ENCODE measurements around the gene PRSS2. TPM values are rescaled to one million over a fixed set of nuclear protein-coding genes. Genes with fewer than 3 reads are reported as not detected.

PRSS2 gene
- total RNA-seq, 1 experiment from 2014 or later: not detected

DNA sequence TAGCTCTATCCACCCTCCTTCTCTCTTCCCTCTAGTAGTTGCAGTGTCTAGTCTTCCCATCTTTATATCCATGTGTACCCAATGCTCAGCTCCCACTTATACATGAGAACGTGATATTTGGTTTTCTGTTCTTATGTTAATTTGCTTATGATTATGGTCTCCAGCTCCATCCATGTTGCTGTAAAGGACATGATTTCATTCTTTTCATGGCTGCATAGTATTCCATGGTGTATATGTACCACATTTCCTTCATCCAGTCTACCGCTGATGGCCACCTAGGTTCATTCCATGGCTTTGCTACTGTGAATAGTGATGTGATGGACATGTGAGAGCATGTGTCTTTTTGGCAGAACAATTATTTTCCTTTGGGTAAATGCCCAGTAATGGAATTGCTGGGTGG, 6.5 kb downstream of the PRSS2 start:
- no peak for DNase-seq (ENCODE audit: low read depth)
- in situ Hi-C loops (cut with HindIII; ENCODE audit: low pct_unique_long_range_greater_than_20kb, low sequenced_read_pairs): no loop called here

GRCh38 chr7:142782922-142783900, 12.4 kb downstream of the PRSS2 start:
- DNase-seq (ENCODE audit: low read depth): peak; percentile 78
- in situ Hi-C loops (cut with HindIII; ENCODE audit: low pct_unique_long_range_greater_than_20kb, low sequenced_read_pairs): no loop called here

- in situ Hi-C loops (cut with HindIII; ENCODE audit: low pct_unique_long_range_greater_than_20kb, low sequenced_read_pairs): no loop called here
- no peak for DNase-seq (ENCODE audit: low read depth)
Observed at GRCh38 chr7:142784096-142784495, 13.3 kb downstream of the PRSS2 start.

GRCh38 chr7:142784716-142785115, 13.9 kb downstream of the PRSS2 start:
- DNase-seq (ENCODE audit: low read depth): no peak
- in situ Hi-C loops (cut with HindIII; ENCODE audit: low pct_unique_long_range_greater_than_20kb, low sequenced_read_pairs): no loop called here

- no peak for DNase-seq (ENCODE audit: low read depth)
- in situ Hi-C loops (cut with HindIII; ENCODE audit: low pct_unique_long_range_greater_than_20kb, low sequenced_read_pairs): no loop called here
Observed at GRCh38 chr7:142785841-142786250, 15.1 kb downstream of the PRSS2 start.

DNA sequence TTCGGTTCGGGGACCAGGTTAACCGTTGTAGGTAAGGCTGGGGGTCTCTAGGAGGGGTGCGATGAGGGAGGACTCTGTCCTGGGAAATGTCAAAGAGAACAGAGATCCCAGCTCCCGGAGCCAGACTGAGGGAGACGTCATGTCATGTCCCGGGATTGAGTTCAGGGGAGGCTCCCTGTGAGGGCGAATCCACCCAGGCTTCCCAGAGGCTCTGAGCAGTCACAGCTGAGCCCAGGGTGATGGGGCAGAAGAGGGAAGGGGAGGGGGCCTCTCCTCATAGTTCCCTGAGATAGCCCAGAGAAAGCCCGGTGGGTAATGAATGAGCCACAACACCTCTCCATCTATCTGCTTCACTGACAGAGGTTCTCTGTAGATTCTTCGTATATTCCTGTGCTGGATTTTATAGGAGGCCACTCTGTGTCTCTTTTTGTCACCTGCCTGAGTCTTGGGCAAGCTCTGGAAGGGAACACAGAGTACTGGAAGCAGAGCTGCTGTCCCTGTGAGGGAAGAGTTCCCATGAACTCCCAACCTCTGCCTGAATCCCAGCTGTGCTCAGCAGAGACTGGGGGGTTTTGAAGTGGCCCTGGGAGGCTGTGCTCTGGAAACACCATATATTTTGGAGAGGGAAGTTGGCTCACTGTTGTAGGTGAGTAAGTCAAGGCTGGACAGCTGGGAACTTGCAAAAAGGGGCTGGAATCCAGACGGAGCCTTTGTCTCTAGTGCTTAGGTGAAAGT, 16.4 kb downstream of the PRSS2 start:
- in situ Hi-C loops (cut with HindIII; ENCODE audit: low pct_unique_long_range_greater_than_20kb, low sequenced_read_pairs): no loop called here
- no peak for DNase-seq (ENCODE audit: low read depth)

DNA sequence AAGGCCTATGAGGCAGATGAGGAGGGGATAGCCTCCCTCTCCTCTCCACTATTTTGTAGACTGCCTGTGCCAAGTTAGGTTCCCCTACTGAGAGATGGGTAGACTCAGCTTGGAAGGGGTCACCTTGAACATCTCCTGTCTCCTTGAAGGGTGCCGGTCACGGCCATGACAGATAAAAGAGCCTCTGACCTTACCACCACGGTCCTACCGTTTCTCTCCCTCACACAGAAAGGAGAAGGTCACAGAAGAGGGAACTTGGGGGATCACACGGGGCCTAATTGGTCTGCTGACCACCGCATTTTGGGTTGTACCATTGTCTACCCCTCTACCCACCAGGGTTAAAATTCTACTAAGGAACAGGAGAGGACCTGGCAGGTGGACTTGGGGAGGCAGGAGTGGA, 17.0 kb downstream of the PRSS2 start:
- in situ Hi-C loops (cut with HindIII; ENCODE audit: low pct_unique_long_range_greater_than_20kb, low sequenced_read_pairs): no loop called here
- no peak for DNase-seq (ENCODE audit: low read depth)

DNA sequence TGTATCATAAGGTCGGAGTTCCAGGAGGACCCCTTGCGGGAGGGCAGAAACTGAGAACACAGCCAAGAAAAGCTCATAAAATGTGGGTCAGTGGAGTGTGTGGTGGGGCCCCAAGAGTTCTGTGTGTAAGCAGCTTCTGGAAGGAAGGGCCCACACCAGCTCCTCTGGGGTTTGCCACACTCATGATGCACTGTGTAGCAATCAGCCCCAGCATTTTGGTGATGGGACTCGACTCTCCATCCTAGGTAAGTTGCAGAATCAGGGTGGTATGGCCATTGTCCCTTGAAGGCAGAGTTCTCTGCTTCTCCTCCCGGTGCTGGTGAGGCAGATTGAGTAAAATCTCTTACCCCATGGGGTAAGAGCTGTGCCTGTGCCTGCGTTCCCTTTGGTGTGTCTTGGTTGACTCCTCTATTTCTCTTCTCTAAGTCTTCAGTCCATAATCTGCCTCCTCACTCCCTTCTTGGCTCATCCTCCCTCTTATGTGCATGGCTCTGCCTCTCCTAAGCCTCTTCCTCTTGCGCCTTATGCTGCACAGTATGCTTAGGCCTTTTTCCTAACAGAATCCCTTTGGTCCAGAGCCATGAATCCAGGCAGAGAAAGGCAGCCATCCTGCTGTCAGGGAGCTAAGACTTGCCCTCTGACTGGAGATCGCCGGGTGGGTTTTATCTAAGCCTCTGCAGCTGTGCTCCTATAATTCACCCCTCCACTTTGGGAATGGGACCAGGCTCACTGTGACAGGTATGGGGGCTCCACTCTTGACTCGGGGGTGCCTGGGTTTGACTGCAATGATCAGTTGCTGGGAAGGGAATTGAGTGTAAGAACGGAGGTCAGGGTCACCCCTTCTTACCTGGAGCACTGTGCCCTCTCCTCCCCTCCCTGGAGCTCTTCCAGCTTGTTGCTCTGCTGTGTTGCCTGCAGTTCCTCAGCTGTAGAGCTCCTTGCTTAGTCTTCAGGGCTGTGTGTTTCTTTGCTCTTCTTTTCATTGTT, 17.8 kb downstream of the PRSS2 start:
- no peak for DNase-seq (ENCODE audit: low read depth)
- in situ Hi-C loops (cut with HindIII; ENCODE audit: low pct_unique_long_range_greater_than_20kb, low sequenced_read_pairs): no loop called here

- no peak for DNase-seq (ENCODE audit: low read depth)
- in situ Hi-C loops (cut with HindIII; ENCODE audit: low pct_unique_long_range_greater_than_20kb, low sequenced_read_pairs): no loop called here
Observed at GRCh38 chr7:142789441-142789840, 18.7 kb downstream of the PRSS2 start.

GRCh38 chr7:142790056-142790455, 19.3 kb downstream of the PRSS2 start:
- in situ Hi-C loops (cut with HindIII; ENCODE audit: low pct_unique_long_range_greater_than_20kb, low sequenced_read_pairs): no loop called here
- no peak for DNase-seq (ENCODE audit: low read depth)

DNA sequence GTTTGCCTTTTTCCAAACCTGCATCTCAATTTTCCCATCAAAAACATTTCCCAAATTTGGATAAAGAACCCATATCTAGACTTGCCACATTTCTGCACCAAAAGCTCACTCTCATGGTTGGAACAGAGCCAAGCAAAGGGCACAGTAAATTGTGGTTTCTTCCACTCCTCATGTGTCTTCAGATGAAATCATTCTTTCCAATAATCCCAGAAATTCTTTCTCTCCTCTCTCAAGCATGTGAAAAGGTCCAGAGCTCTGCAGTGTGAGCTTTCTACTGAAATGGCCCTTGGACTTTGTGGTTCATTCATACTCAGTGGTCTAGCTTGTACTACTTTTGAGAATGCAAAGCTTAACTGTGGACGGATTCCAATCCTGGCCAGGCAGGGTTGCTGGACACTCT, 19.8 kb downstream of the PRSS2 start:
- no peak for DNase-seq (ENCODE audit: low read depth)
- in situ Hi-C loops (cut with HindIII; ENCODE audit: low pct_unique_long_range_greater_than_20kb, low sequenced_read_pairs): no loop called here

DNA sequence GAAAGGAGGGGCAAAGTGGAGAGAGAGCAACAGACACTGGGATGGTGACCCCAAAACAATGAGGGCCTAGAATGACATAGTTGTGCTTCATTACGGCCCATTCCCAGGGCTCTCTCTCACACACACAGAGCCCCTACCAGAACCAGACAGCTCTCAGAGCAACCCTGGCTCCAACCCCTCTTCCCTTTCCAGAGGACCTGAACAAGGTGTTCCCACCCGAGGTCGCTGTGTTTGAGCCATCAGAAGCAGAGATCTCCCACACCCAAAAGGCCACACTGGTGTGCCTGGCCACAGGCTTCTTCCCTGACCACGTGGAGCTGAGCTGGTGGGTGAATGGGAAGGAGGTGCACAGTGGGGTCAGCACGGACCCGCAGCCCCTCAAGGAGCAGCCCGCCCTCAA, 20.7 kb downstream of the PRSS2 start:
- in situ Hi-C loops (cut with HindIII; ENCODE audit: low pct_unique_long_range_greater_than_20kb, low sequenced_read_pairs): no loop called here
- no peak for DNase-seq (ENCODE audit: low read depth)

DNA sequence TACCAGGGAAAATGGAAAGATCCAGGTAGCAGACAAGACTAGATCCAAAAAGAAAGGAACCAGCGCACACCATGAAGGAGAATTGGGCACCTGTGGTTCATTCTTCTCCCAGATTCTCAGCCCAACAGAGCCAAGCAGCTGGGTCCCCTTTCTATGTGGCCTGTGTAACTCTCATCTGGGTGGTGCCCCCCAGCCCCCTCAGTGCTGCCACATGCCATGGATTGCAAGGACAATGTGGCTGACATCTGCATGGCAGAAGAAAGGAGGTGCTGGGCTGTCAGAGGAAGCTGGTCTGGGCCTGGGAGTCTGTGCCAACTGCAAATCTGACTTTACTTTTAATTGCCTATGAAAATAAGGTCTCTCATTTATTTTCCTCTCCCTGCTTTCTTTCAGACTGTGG, 21.4 kb downstream of the PRSS2 start:
- in situ Hi-C loops (cut with HindIII; ENCODE audit: low pct_unique_long_range_greater_than_20kb, low sequenced_read_pairs): no loop called here
- no peak for DNase-seq (ENCODE audit: low read depth)

DNA sequence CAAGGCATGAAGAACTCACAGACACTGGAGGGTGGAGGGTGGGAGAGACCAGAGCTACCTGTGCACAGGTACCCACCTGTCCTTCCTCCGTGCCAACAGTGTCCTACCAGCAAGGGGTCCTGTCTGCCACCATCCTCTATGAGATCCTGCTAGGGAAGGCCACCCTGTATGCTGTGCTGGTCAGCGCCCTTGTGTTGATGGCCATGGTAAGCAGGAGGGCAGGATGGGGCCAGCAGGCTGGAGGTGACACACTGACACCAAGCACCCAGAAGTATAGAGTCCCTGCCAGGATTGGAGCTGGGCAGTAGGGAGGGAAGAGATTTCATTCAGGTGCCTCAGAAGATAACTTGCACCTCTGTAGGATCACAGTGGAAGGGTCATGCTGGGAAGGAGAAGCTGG, 21.8 kb downstream of the PRSS2 start:
- DNase-seq (ENCODE audit: low read depth): no peak
- in situ Hi-C loops (cut with HindIII; ENCODE audit: low pct_unique_long_range_greater_than_20kb, low sequenced_read_pairs): no loop called here

DNA sequence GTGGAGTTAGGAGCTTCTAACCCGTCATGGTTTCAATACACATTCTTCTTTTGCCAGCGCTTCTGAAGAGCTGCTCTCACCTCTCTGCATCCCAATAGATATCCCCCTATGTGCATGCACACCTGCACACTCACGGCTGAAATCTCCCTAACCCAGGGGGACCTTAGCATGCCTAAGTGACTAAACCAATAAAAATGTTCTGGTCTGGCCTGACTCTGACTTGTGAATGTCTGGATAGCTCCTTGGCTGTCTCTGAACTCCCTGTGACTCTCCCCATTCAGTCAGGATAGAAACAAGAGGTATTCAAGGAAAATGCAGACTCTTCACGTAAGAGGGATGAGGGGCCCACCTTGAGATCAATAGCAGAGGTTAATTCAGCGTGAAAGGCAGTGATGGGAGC, 22.4 kb downstream of the PRSS2 start:
- in situ Hi-C loops (cut with HindIII; ENCODE audit: low pct_unique_long_range_greater_than_20kb, low sequenced_read_pairs): no loop called here
- no peak for DNase-seq (ENCODE audit: low read depth)

GRCh38 chr7:142795339-142795863, 24.6 kb downstream of the PRSS2 start:
- in situ Hi-C loops (cut with HindIII; ENCODE audit: low pct_unique_long_range_greater_than_20kb, low sequenced_read_pairs): no loop called here

GRCh38 chr7:142796001-142796500, 25.3 kb downstream of the PRSS2 start:
- no peak for DNase-seq (ENCODE audit: low read depth)
- in situ Hi-C loops (cut with HindIII; ENCODE audit: low pct_unique_long_range_greater_than_20kb, low sequenced_read_pairs): no loop called here

More at GRCh38 chr7:142795339-142795863, 24.6 kb downstream of the PRSS2 start:
- no peak for DNase-seq (ENCODE audit: low read depth)
